Liver (tissue), 9 donors: ENCODE results near the gene CAVIN1. TPM values are rescaled to one million over a fixed set of nuclear protein-coding genes. Genes with fewer than 3 reads are reported as not detected.

Source experiments
- DNase-seq: peaks from one replicate; pipeline ENCODE4 v3.0.0-alpha.2; 2017; ENCODE audit warnings: low spot score
- H3K27ac ChIP-seq, 2 donors: one replicate each; pipeline ENCODE4 v1.7.0; 2013; ENCODE audit warnings: inconsistent platforms in 2 of 2, low read length in 2 of 2, control low read depth in 1 of 2, low read depth in 1 of 2, mild to moderate bottlenecking in 1 of 2
- H3K27me3 ChIP-seq, 4 donors: one replicate each; pipeline versions ENCODE4 v1.6.1 to v1.7.0; 2013; ENCODE audit warnings: low read length in 3 of 4, inconsistent platforms in 1 of 4, mild to moderate bottlenecking in 1 of 4, moderate library complexity in 1 of 4; ENCODE audit not compliant: control insufficient read depth in 4 of 4, insufficient read depth in 4 of 4
- H3K36me3 ChIP-seq, 4 donors: one replicate each; pipeline versions ENCODE4 v1.6.1 to v1.7.0; 2013; ENCODE audit warnings: low read length in 3 of 4, mild to moderate bottlenecking in 3 of 4, low read depth in 1 of 4, moderate library complexity in 1 of 4; ENCODE audit not compliant: control insufficient read depth in 4 of 4, insufficient read depth in 3 of 4
- H3K4me1 ChIP-seq, 4 donors: one replicate each; pipeline versions ENCODE4 v1.6.1 to v1.7.0; 2013; ENCODE audit warnings: low read length in 3 of 4, mild to moderate bottlenecking in 3 of 4, moderate library complexity in 1 of 4; ENCODE audit not compliant: control insufficient read depth in 4 of 4, insufficient read depth in 4 of 4
- H3K4me3 ChIP-seq, 3 donors: one replicate each; pipeline versions ENCODE4 v1.6.1 to v1.7.0; 2013; ENCODE audit warnings: low read length in 3 of 3, control low read depth in 1 of 3, low read depth in 1 of 3, mild to moderate bottlenecking in 1 of 3
- H3K9ac ChIP-seq, 2 donors: one replicate each; pipeline ENCODE4 v1.7.0; 2013; ENCODE audit warnings: low read length in 2 of 2, mild to moderate bottlenecking in 2 of 2, moderate library complexity in 2 of 2, control low read depth in 1 of 2, low read depth in 1 of 2
- H3K9me3 ChIP-seq, 4 donors: one replicate each; pipeline versions ENCODE4 v1.6.1 to v1.7.0; 2013; ENCODE audit warnings: low read length in 3 of 4; ENCODE audit not compliant: control insufficient read depth in 4 of 4
- CTCF ChIP-seq: fragments of 150-350 bp; IDR thresholded peaks from 2 replicates; pipeline ENCODE4 v1.5.1; 2017; ENCODE audit warnings: improper control_type of control experiment, low read depth, low read length; ENCODE audit not compliant: missing input control
- EGR1 ChIP-seq, 2 donors: IDR thresholded peaks; 2 replicates each; pipeline ENCODE4 v1.6.1; 2016 to 2018; ENCODE audit warnings: antibody characterized with exemption in 2 of 2, low read depth in 2 of 2
- FOXA1 ChIP-seq: IDR thresholded peaks from 2 replicates; pipeline ENCODE4 v1.6.1; 2016; ENCODE audit warnings: antibody characterized with exemption
- JUND ChIP-seq, 2 donors: IDR thresholded peaks; 2 replicates each; pipeline ENCODE4 v1.6.1; 2016; ENCODE audit warnings: antibody characterized with exemption in 2 of 2
- NR2F2 ChIP-seq: IDR thresholded peaks from 2 replicates; pipeline ENCODE4 v1.6.1; 2016; ENCODE audit warnings: antibody characterized with exemption
- RAD21 ChIP-seq, 2 donors: IDR thresholded peaks; 2 replicates each; pipeline ENCODE4 v1.6.1; 2016; ENCODE audit warnings: antibody characterized with exemption in 2 of 2, mild to moderate bottlenecking in 2 of 2
- RXRA ChIP-seq, 2 donors: IDR thresholded peaks; 2 replicates each; pipeline ENCODE4 v1.6.1; 2017 to 2018; ENCODE audit warnings: antibody characterized with exemption in 2 of 2, mild to moderate bottlenecking in 1 of 2
- SP1 ChIP-seq: IDR thresholded peaks from 2 replicates; pipeline ENCODE4 v1.6.1; 2018; ENCODE audit warnings: antibody characterized with exemption, mild to moderate bottlenecking
- TAF1 ChIP-seq: conservative IDR thresholded peaks from 2 replicates; pipeline ENCODE4 v1.6.1; 2016; ENCODE audit warnings: antibody characterized with exemption, mild to moderate bottlenecking
- YY1 ChIP-seq: IDR thresholded peaks from 2 replicates; pipeline ENCODE4 v1.6.1; 2016; ENCODE audit warnings: antibody characterized with exemption, mild to moderate bottlenecking
- WGBS: extraction: QIAGEN DNeasy Blood & Tissue Kit; methylation state at CpG from one replicate; pipeline ENCODE4 v1.1.7; 2013; 5-methylcytosine and 5-hydroxymethylcytosine counted together
- polyA plus RNA-seq, 2 donors: library from polyadenylated mRNA; stranded (reverse) in 1 of 2; unstranded in 1 of 2; fragments of 200-250 nt in 1 of 2; fragments of >200 nt in 1 of 2; fragmentation: Nextera tagmentation in 1 of 2; extraction: Ambion mirVana in 1 of 2; gene quantifications; one replicate each; pipeline versions ENCODE4 v1.2.1 to v1.2.3, GENCODE V29; 2013 to 2015
- total RNA-seq, 2 donors: library from RNA; depleted of rRNA; stranded (reverse); fragments of >200 nt; gene quantifications; one replicate each; pipeline ENCODE4 v1.2.3, GENCODE V29; 2014
- donor health status: healthy.
- donor health status: healthy.
- donor health status: healthy.
- donor health status: healthy.
- donor health status: healthy.

Gene CAVIN1
- total and polyA plus RNA-seq, 4 donors = 6.5 to 27.0 (median 14.4) TPM

DNA sequence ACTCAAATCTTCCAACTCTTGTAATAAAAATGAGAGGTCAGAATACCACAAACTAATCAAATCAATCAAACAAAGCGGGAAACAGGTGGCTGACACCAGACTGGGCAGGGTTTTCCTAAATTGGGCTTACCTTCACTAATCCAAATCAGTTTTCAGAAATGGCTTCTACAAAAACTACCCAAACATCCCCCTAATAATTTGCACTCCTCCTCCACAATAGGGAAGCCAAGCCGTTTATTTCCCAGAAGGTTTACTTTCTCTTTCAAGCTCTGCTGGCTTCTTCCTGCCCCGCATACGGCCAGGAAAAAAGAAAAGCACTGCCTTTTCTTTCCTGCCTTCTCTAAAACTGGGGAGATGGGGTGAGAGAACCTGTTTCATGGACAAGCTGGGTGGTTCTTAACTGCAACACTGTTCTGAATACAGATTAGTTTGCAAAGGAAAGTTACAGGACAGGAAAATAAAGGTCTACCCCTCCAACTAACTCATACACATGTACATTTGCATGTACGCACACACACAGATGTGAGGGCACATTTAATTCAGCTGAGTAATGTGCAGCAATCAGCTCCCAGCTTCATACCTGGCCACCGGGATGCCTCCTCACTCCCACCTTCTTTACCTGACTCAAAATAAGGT is 44.0 kb downstream of the CAVIN1 start:
- peak overlapping the region; percentile 81 to 84 for H3K9ac ChIP-seq

DNA sequence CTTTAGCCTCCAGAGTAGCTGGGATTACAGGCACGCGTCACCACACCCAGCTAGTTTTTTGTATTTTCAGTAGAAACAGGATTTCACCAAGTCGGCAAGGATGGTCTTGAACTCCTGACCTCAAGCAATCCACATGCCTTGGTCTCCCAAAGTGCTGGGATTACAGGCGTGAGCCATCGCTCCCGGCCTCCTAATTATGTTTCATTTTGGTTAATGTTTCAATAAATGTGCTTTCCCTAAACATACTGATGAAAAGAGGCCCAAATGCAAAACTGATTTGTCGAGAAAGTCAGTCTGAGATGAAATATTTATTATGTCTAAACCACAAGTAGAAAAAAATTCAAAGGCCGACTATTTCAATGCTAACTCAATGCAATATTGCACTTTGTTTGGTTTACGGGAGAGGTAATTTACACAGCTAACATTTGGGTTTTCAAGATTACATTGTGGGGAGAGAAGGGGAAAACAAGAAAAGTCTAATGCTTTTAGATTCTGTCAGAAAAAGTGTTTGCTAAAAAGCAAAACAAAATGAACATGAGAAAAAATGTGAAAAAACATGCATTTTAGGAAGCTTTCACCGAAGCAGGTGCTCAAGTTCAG is 44.6 kb downstream of the CAVIN1 start:
- Histone ChIP-seq H3K4me1 (peaks cover 14 to 49% (median 45%) of the 10 kb centered on the region in 4 donors), H3K27me3 (no peaks in the 10 kb centered on the region), H3K36me3 (peaks cover 0 to 2% (median under 1%) of the 10 kb centered on the region in 4 donors), H3K9me3 (no peaks in the 10 kb centered on the region), H3K9ac (peak overlapping the region; percentile 81 to 84), H3K27ac (peak overlapping the region; percentile 77 to 87), H3K4me3 (peak overlapping the region in 1 of 3 donors; percentile 49)
- DNase-seq = no peak
- TF ChIP-seq RAD21 (IDR thresholded peaks at IDR 0.05) (no peak), EGR1 (IDR thresholded peaks at IDR 0.05; ENCODE audit: low read depth in 2 of 2) (no peak), JUND (IDR thresholded peaks at IDR 0.05) (no peak), SP1 (no peak), CTCF (no peak)
- WGBS = 41% methylated on average over 10 of the region's 10 CpGs

More for the DNA sequence above, 44.0 kb downstream of the CAVIN1 start:
- peaks cover 0 to 3% (median under 1%) of the 10 kb centered on the region in 4 donors for H3K36me3 ChIP-seq
- peak in 1 of 2 donors; percentile 15 for TF ChIP-seq RAD21 (IDR thresholded peaks at IDR 0.05)
- TF ChIP-seq RXRA (IDR thresholded peaks at IDR 0.05) = no peak
- no peaks in the 10 kb centered on the region for H3K27me3 ChIP-seq
- H3K27ac ChIP-seq = peak overlapping the region; percentile 77 to 87
- H3K4me1 ChIP-seq = peaks cover 15 to 52% (median 48%) of the 10 kb centered on the region in 4 donors
- peak overlapping the region; percentile 9 to 49 (median 46) for H3K4me3 ChIP-seq
- DNase-seq = no peak
- no peaks in the 10 kb centered on the region for H3K9me3 ChIP-seq
- WGBS = 6% methylated on average over 6 of the region's 6 CpGs

- TF ChIP-seq FOXA1 (no peak), RXRA (IDR thresholded peaks at IDR 0.05) (no peak), YY1 (no peak), NR2F2 (no peak), TAF1 (no peak), CTCF (no peak), RAD21 (IDR thresholded peaks at IDR 0.05) (no peak)
- WGBS = 100% methylated on average over 1 of the region's 1 CpG
- DNase-seq = no peak
- Histone ChIP-seq H3K4me3 (no peak overlapping the region), H3K36me3 (peaks cover 0 to 11% (median 4%) of the 10 kb centered on the region in 4 donors), H3K27ac (no peak overlapping the region), H3K9ac (no peak overlapping the region), H3K27me3 (no peaks in the 10 kb centered on the region), H3K4me1 (peaks cover 4 to 17% (median 16%) of the 10 kb centered on the region in 4 donors), H3K9me3 (no peaks in the 10 kb centered on the region)
These were observed 49.2 kb downstream of the CAVIN1 start for GRCh38 chr17:42373896-42374295.
